Panc1 (cell line): ENCODE measurements around the gene COA8. TPM values are rescaled to one million over a fixed set of nuclear protein-coding genes. Genes with fewer than 3 reads are reported as not detected.

Experiments used
- ATAC-seq: fragments of 200-7000 bp; cut with Tn5 transposase; 2 replicates; pipeline ENCODE4 v1.9.1; 2020; ENCODE audit warnings: mild to moderate bottlenecking, moderate library complexity
- BruUV-seq: library from RNA; stranded (reverse); fragments of 400-500 nt; replicated peaks from 2 replicates; lab custom pipeline; 2021; lab: Mats Ljungman, UMichigan
- CTCF ChIA-PET: fragments of 300-600 bp; sonication (Branson Sonifier 250); formaldehyde crosslinking; loops from one replicate; lab custom pipeline; 2022; ENCODE audit warnings: antibody characterized with exemption; lab: Charles Lee
- POLR2A ChIA-PET: fragments of 300-600 bp; sonication (Branson Sonifier 250); formaldehyde crosslinking; loops from one replicate; lab custom pipeline; 2022; ENCODE audit warnings: antibody characterized with exemption; lab: Charles Lee
- DNase-seq: peaks from one replicate; pipeline ENCODE4 v3.0.0-alpha.2; 2010; ENCODE audit warnings: low read depth, low spot score
- H3K27ac ChIP-seq: 2 replicates; pipeline ENCODE4 v1.5.1; 2011; ENCODE audit warnings: mild to moderate bottlenecking, low read length, inconsistent platforms
- H3K27me3 ChIP-seq: fragments of 200-500 bp; sonication (Bioruptor generic); 2 replicates; pipeline ENCODE4 v1.6.0; 2014; ENCODE audit warnings: low read length, inconsistent platforms; ENCODE audit not compliant: control insufficient read depth, insufficient read depth
- H3K36me3 ChIP-seq: fragments of 200-500 bp; sonication (Bioruptor generic); 2 replicates; pipeline ENCODE4 v1.5.1; 2014; ENCODE audit warnings: inconsistent platforms, mild to moderate bottlenecking, low read length, moderate library complexity; ENCODE audit not compliant: control insufficient read depth, insufficient read depth
- H3K4me1 ChIP-seq: 2 replicates; pipeline ENCODE4 v1.5.1; 2011; ENCODE audit warnings: inconsistent platforms, mild to moderate bottlenecking, low read length, moderate library complexity; ENCODE audit not compliant: control insufficient read depth, insufficient read depth
- H3K4me3 ChIP-seq, 2 experiments: 2 replicates each; pipeline ENCODE4 v1.5.1; 2011 to 2012; ENCODE audit warnings: low read depth in 2 of 2, low read length in 2 of 2, mild to moderate bottlenecking in 2 of 2, inconsistent platforms in 1 of 2, moderate library complexity in 1 of 2
- H3K9me3 ChIP-seq: fragments of 200-500 bp; sonication (Bioruptor generic); 2 replicates; pipeline ENCODE4 v1.5.1; 2014; ENCODE audit warnings: low read depth, mild to moderate bottlenecking, inconsistent platforms, low read length, moderate library complexity; ENCODE audit not compliant: control insufficient read depth, insufficient read depth
- POLR2AphosphoS5 ChIP-seq: IDR thresholded peaks from 2 replicates; pipeline ENCODE4 v1.6.1; 2012; ENCODE audit warnings: mild to moderate bottlenecking, low read depth, low read length, moderate library complexity
- SIN3A ChIP-seq: IDR thresholded peaks from 2 replicates; pipeline ENCODE4 v1.6.1; 2012; ENCODE audit warnings: low read depth, mild to moderate bottlenecking, low read length, moderate library complexity, borderline replicate concordance; ENCODE audit not compliant: insufficient read depth
- TCF7L2 ChIP-seq: IDR thresholded peaks from 2 replicates; pipeline ENCODE4 v1.6.1; 2011; ENCODE audit warnings: mild to moderate bottlenecking, low read depth, low read length, inconsistent platforms
- in situ Hi-C: cut with HindIII; loops from 2 replicates; pipeline ENCODE4 v1.10.0; 2016; ENCODE audit warnings: low sequenced_read_pairs, low pct_unique_long_range_greater_than_20kb
- intact Hi-C: fragments of 100-400 bp; cut with micrococcal nuclease; formaldehyde crosslinking; loops from one replicate; pipeline ENCODE4 v1.10.0; 2022; ENCODE audit not compliant: unreplicated experiment
- total RNA-seq: library from RNA; stranded (reverse); gene quantifications from one replicate; pipeline ENCODE4 v1.2.1, GENCODE V29; 2021; ENCODE audit not compliant: unreplicated experiment
- TF ChIP-seq, protein P1 (sequence below), 2 experiments: IDR thresholded peaks; 2 replicates each; pipeline ENCODE4 v1.6.1; 2011 to 2012; ENCODE audit warnings: low read depth in 2 of 2, control low read depth in 1 of 2, low read length in 1 of 2, mild to moderate bottlenecking in 1 of 2, moderate library complexity in 1 of 2; ENCODE audit not compliant: insufficient read depth in 1 of 2
- TF ChIP-seq, protein P2 (sequence below): fragments of 450-650 bp; IDR thresholded peaks from 2 replicates; pipeline ENCODE4 v1.5.1; 2017; ENCODE audit warnings: mild to moderate bottlenecking

The COA8 gene
- total RNA-seq, 1 experiment from 2014 or later = 42.2 TPM

DNA sequence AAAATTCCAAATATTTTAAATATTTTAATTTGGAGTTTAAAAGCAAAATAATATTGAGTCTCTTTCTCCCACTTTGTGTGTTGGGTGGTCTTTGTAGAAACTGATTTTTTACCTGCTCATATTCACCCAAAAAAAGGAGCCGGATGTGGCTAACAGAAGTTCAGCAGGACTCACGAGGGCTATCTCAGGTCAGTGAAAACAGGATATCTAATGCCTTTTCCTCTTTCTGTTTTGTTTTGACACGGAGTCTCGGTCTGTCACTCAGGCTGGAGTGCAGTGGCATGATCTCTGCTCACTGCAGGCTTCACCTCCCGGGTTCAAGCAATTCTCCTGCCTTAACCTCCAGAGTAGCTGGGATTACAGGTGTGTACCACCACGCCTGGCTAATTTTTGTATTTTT is 30.8 kb downstream of the COA8 start:
- intact Hi-C loops = no loop called here
- ATAC-seq = no peak
- Histone ChIP-seq H3K27me3 (no peaks in the 10 kb centered on the region), H3K36me3 (no peaks in the 10 kb centered on the region), H3K4me3 (no peak overlapping the region), H3K4me1 (peaks cover 8% of the 10 kb centered on the region), H3K9me3 (no peaks in the 10 kb centered on the region), H3K27ac (no peak overlapping the region)
- in situ Hi-C loops = no loop called here
- CTCF ChIA-PET = interaction anchor here (0.7 kb wide), 1 partner anchor 149 kb away, joined by 8 read pairs; no protein-coding TSS in a partner anchor
- no peak for DNase-seq
- BruUV-seq = no TSS peak
- POLR2A ChIA-PET = no interaction called here
- TF ChIP-seq SIN3A (no peak), POLR2AphosphoS5 (no peak)

DNA sequence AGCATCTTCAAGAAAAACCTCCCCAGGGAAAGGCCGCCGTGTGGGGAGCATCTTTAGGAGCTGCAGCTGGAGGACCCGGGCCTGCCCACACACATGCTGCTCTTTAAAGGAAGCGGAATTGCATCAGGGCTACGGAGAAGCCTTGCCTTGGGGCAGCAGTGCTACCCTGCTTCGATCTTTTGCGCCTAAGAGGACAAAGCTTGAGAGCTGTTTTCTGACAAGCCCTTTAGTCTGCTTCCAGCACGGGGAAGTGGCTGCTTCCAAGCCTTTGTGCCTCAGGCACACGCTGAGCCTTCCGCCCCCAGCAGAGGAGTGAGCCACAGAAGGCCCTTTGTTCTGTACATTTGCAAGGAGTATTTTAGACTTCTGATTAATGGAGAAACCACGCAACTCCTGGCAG is 31.5 kb downstream of the COA8 start:
- peaks cover 8% of the 10 kb centered on the region for H3K4me1 ChIP-seq
- no peaks in the 10 kb centered on the region for H3K27me3 ChIP-seq
- H3K4me3 ChIP-seq = peak overlapping the region in 1 of 2 experiments; percentile 7; a peak in 1 of 4 replicates
- H3K9me3 ChIP-seq = no peaks in the 10 kb centered on the region
- DNase-seq (no peak), ATAC-seq (peak; percentile 84)
- intact Hi-C loops = no loop called here
- peak overlapping the region; percentile 39; the same call in 1 of the 2 replicates for H3K27ac ChIP-seq
- in situ Hi-C loops = no loop called here
- CTCF ChIA-PET = no interaction called here
- H3K36me3 ChIP-seq = no peaks in the 10 kb centered on the region
- TF ChIP-seq, protein P1, sequence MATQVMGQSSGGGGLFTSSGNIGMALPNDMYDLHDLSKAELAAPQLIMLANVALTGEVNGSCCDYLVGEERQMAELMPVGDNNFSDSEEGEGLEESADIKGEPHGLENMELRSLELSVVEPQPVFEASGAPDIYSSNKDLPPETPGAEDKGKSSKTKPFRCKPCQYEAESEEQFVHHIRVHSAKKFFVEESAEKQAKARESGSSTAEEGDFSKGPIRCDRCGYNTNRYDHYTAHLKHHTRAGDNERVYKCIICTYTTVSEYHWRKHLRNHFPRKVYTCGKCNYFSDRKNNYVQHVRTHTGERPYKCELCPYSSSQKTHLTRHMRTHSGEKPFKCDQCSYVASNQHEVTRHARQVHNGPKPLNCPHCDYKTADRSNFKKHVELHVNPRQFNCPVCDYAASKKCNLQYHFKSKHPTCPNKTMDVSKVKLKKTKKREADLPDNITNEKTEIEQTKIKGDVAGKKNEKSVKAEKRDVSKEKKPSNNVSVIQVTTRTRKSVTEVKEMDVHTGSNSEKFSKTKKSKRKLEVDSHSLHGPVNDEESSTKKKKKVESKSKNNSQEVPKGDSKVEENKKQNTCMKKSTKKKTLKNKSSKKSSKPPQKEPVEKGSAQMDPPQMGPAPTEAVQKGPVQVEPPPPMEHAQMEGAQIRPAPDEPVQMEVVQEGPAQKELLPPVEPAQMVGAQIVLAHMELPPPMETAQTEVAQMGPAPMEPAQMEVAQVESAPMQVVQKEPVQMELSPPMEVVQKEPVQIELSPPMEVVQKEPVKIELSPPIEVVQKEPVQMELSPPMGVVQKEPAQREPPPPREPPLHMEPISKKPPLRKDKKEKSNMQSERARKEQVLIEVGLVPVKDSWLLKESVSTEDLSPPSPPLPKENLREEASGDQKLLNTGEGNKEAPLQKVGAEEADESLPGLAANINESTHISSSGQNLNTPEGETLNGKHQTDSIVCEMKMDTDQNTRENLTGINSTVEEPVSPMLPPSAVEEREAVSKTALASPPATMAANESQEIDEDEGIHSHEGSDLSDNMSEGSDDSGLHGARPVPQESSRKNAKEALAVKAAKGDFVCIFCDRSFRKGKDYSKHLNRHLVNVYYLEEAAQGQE (IDR thresholded peaks at IDR 0.05; ENCODE audit: insufficient read depth in 1 of 2, low read depth in 2 of 2, low read length in 1 of 2) = no peak
- TF ChIP-seq, protein P2, sequence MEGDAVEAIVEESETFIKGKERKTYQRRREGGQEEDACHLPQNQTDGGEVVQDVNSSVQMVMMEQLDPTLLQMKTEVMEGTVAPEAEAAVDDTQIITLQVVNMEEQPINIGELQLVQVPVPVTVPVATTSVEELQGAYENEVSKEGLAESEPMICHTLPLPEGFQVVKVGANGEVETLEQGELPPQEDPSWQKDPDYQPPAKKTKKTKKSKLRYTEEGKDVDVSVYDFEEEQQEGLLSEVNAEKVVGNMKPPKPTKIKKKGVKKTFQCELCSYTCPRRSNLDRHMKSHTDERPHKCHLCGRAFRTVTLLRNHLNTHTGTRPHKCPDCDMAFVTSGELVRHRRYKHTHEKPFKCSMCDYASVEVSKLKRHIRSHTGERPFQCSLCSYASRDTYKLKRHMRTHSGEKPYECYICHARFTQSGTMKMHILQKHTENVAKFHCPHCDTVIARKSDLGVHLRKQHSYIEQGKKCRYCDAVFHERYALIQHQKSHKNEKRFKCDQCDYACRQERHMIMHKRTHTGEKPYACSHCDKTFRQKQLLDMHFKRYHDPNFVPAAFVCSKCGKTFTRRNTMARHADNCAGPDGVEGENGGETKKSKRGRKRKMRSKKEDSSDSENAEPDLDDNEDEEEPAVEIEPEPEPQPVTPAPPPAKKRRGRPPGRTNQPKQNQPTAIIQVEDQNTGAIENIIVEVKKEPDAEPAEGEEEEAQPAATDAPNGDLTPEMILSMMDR = no peak
- TF ChIP-seq POLR2AphosphoS5 = no peak
- TF ChIP-seq SIN3A = no peak
- TF ChIP-seq TCF7L2 = no peak
- no TSS peak for BruUV-seq
- POLR2A ChIA-PET = no interaction called here

GRCh38 chr14:103597623-103598377 is 35.0 kb downstream of the COA8 start:
- Histone ChIP-seq H3K4me1 (peaks cover 8% of the 10 kb centered on the region), H3K36me3 (no peaks in the 10 kb centered on the region), H3K9me3 (no peaks in the 10 kb centered on the region), H3K4me3 (no peak overlapping the region), H3K27ac (no peak overlapping the region), H3K27me3 (no peaks in the 10 kb centered on the region)
- ChIA-PET POLR2A (no interaction called here), CTCF (no interaction called here)
- TF ChIP-seq, protein P2 = no peak
- TF ChIP-seq SIN3A (no peak), POLR2AphosphoS5 (no peak), TCF7L2 (no peak)
- TF ChIP-seq, protein P1 (IDR thresholded peaks at IDR 0.05; ENCODE audit: insufficient read depth in 1 of 2, low read depth in 2 of 2, low read length in 1 of 2) = no peak
- peak; percentile 58; the same call in 1 of the 2 replicates for ATAC-seq
- no peak for DNase-seq
- intact Hi-C loops (no loop called here), in situ Hi-C loops (no loop called here)
- no TSS peak for BruUV-seq
